Tibial artery (tissue), 4 donors: ENCODE data around the gene GFPT1.

ENCODE experiments used
- DNase-seq, 2 donors: peaks; one replicate each; pipeline ENCODE4 v3.0.0-alpha.2; 2019
- H3K27ac ChIP-seq, 2 donors: fragments of 200-600 bp; sonication (generic) in 1 of 2; 1 replicate in 1 of 2; 2 replicates in 1 of 2; pipeline ENCODE4 v1.5.1; 2018 to 2019; ENCODE audit warnings: mild to moderate bottlenecking in 1 of 2
- H3K27me3 ChIP-seq, 2 donors: fragments of 200-600 bp; sonication (generic) in 1 of 2; one replicate each; pipeline versions ENCODE4 v1.5.1 to v1.6.0; 2016 to 2019
- H3K36me3 ChIP-seq, 3 donors: fragments of 200-600 bp; sonication (generic) in 2 of 3; one replicate each; pipeline ENCODE4 v1.5.1; 2016 to 2019; ENCODE audit warnings: mild to moderate bottlenecking in 2 of 3
- H3K4me1 ChIP-seq, 4 donors: fragments of 200-600 bp; sonication (generic) in 2 of 4; 1 replicate in 3 of 4; 2 replicates in 1 of 4; pipeline ENCODE4 v1.5.1; 2016 to 2019
- H3K4me3 ChIP-seq, 2 donors: fragments of 200-600 bp; sonication (generic) in 1 of 2; 1 replicate in 1 of 2; 2 replicates in 1 of 2; pipeline ENCODE4 v1.5.1; 2018 to 2019; ENCODE audit warnings: mild to moderate bottlenecking in 2 of 2
- H3K9me3 ChIP-seq, 3 donors: fragments of 200-600 bp; sonication (generic) in 1 of 3; one replicate each; pipeline ENCODE4 v1.5.1; 2016 to 2019
- CTCF ChIP-seq, 2 experiments: fragments of 200-600 bp in 1 of 2; fragments of 450-650 bp in 1 of 2; IDR thresholded peaks; one replicate each; pipeline ENCODE4 v1.5.1; 2017 to 2019; ENCODE audit warnings: antibody characterized with exemption in 2 of 2, mild to moderate bottlenecking in 1 of 2, moderate library complexity in 1 of 2
- intact Hi-C: fragments of 100-400 bp; cut with DNase I; formaldehyde crosslinking; loops from one replicate; pipeline ENCODE4 v1.15.0; 2023; ENCODE audit warnings: low total_unique reads

GFPT1 gene

GRCh38 chr2:69280796-69281412 is 106.1 kb downstream of the GFPT1 start:
- no peak for DNase-seq
- no peak overlapping the region for H3K27ac ChIP-seq
- H3K36me3 ChIP-seq: no peaks in the 10 kb centered on the region
- intact Hi-C loops: no loop called here
- H3K9me3 ChIP-seq: no peaks in the 10 kb centered on the region
- H3K4me1 ChIP-seq: no peaks in the 10 kb centered on the region
- TF ChIP-seq CTCF (IDR thresholded peaks at IDR 0.05): no peak
- H3K27me3 ChIP-seq: no peaks in the 10 kb centered on the region
- no peak overlapping the region for H3K4me3 ChIP-seq

GRCh38 chr2:69279931-69280681 is 106.9 kb downstream of the GFPT1 start:
- Histone ChIP-seq H3K27ac (no peak overlapping the region), H3K27me3 (no peaks in the 10 kb centered on the region), H3K4me1 (no peaks in the 10 kb centered on the region), H3K9me3 (no peaks in the 10 kb centered on the region), H3K4me3 (no peak overlapping the region), H3K36me3 (no peaks in the 10 kb centered on the region)
- intact Hi-C loops: no loop called here
- TF ChIP-seq CTCF (IDR thresholded peaks at IDR 0.05): no peak
- DNase-seq: no peak

- no peak for TF ChIP-seq CTCF (IDR thresholded peaks at IDR 0.05)
- Histone ChIP-seq H3K4me3 (no peak overlapping the region), H3K27ac (no peak overlapping the region), H3K36me3 (no peaks in the 10 kb centered on the region), H3K27me3 (no peaks in the 10 kb centered on the region), H3K4me1 (no peaks in the 10 kb centered on the region), H3K9me3 (no peaks in the 10 kb centered on the region)
- no peak for DNase-seq
- intact Hi-C loops: no loop called here
These were observed 107.8 kb downstream of the GFPT1 start for GRCh38 chr2:69279211-69279610.

- Histone ChIP-seq H3K36me3 (no peaks in the 10 kb centered on the region), H3K9me3 (no peaks in the 10 kb centered on the region), H3K27me3 (no peaks in the 10 kb centered on the region), H3K4me3 (no peak overlapping the region), H3K27ac (no peak overlapping the region), H3K4me1 (peaks cover 0 to 1% (median 0%) of the 10 kb centered on the region in 4 donors)
- no peak for TF ChIP-seq CTCF (IDR thresholded peaks at IDR 0.05)
- no peak for DNase-seq
- intact Hi-C loops: no loop called here
These were observed 108.7 kb downstream of the GFPT1 start for GRCh38 chr2:69278366-69278765.

- intact Hi-C loops: no loop called here
- DNase-seq: no peak
- Histone ChIP-seq H3K4me1 (peaks cover 0 to 28% (median 13%) of the 10 kb centered on the region in 4 donors), H3K36me3 (no peaks in the 10 kb centered on the region), H3K9me3 (no peaks in the 10 kb centered on the region), H3K27ac (no peak overlapping the region), H3K4me3 (no peak overlapping the region), H3K27me3 (no peaks in the 10 kb centered on the region)
- TF ChIP-seq CTCF (IDR thresholded peaks at IDR 0.05): no peak
These were observed 111.5 kb downstream of the GFPT1 start for GRCh38 chr2:69275490-69275889.
